ENCODE results near the gene ATE1.
"Not testable (repeated sequence)": the region's sequence is repeated elsewhere in the genome, so short reads cannot be mapped to it uniquely, and the experiment has no call there.

The ATE1 gene

DNA sequence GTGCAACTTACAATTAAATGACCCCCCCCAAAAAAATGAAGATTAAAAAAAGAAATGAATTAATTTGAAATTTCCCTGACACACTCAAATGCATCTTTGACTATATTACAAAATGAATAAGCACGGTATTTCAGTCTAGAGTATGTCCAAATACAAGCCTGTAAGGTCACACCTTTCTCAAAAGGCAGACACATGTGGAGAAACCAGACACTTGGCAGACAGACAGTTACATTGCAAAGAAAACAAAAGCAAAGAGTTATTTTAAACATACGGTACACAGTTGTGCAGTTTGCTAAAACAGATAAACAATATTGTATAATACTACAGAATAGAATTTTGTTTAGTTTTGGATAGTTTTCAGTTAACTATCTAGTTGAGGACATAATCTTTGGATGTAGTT, 153.0 kb downstream of the ATE1 start:
- no peak for DNase-seq

DNA sequence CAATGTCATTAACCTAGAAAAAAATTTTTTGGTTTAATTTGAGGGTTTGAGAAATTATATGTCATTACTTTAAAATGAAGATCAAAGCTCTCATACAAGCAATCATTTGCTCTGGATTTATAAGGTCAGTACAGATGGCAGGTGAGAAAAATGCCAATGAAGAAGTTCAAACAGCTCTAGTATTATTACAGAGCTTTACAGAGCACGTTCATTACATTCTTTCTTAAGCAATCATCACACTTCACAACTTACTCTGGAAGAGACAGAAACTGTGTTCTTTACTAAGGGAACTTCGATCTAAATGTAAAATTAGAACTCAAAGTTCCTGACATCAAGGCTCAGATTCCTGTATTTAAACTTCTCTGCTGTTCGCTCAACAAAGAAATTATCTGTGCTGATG, 153.4 kb downstream of the ATE1 start:
- no peak for DNase-seq

DNA sequence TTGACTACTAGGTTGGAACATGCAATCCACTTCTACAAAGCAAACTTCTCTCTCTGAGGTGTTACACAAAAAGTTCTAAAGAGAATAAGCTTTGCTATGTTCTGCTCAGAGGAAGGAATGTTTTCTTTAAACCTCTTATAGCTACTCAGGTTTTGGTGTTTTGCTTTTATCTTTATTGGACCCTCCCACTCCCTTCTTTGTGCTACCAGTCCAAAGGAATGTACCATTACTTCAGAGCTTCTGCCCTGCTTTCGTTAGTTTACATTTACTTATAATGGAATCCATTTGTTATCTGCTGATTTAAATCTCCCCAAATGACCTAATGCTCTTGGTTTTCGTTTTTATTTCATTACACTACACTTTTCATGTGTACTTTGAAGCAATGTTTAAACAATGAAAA, 154.9 kb downstream of the ATE1 start:
- no peak for DNase-seq

DNA sequence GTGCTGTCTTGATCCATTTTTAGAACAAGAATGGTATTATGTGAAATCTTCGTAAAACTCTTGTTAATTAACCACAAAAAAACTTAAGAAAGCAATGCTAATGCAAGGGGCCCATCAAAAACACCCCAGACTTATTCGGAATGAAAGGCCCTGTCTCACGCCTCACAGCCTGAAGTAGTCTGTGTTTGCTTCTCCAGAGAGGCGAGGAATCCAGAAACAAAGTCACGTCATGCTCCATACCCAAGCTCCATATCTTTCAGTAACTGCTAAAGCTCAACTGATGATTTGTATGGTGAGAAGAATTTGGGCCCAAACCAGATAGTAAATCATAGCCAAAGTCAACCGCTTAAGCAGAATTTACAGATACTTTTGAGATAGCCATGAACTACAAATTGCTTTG, 155.4 kb downstream of the ATE1 start:
- DNase-seq: no peak

DNA sequence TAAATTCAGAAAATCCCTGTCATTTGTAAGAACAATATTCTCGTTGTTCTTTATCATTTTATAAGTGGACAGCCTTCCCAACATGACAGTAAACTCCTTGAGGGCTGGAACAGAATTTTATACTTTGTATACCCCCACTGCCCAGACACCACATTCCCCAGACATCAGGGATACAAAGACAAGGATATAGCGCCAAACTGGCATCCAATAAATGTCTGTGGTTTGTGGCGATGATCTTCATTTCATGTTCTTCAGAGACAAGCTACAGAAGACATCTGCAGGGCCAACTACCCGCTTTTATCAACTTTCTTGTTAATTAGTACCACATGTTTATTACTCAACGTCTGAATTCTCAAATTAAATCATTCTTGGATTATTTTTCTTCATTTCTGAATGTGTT, 155.9 kb downstream of the ATE1 start:
- DNase-seq: no peak

DNA sequence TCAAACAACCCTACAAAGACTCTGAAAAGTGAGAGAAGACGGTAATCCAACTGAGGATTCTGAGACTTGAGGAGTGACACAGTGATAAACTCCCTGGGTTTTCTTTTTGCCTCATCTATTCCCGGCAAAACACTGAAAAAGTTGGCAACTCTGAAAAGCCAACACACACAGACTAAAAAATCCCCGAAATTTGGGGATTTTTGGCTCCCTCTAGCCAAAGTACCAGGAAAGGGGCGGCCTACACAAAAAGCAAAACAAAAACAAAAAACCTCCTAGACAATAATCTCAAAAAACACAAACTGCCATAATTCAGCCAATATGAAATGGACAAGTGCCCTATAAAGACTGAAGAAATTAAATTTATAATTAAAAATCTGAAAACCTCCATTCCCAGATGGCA, 161.4 kb downstream of the ATE1 start:
- no peak for DNase-seq

DNA sequence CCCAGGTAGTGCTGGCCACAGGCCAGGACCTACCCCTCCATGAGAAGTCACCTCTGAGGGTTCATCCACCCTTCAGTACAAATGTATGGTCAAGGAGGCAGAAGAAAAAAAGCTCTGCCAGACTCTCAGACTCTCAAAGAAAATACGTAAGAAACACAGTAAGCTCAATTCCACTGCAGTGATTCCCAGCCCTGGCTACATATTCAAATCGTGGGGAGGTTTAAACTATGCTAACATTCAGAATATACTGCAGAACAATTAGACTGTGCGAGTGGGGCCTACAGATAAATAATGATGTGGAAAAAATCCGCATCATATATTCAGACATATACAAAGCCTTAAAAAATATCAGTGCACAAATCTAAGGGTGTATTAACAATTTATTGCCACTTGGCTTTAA, 162.6 kb downstream of the ATE1 start:
- no peak for DNase-seq

DNA sequence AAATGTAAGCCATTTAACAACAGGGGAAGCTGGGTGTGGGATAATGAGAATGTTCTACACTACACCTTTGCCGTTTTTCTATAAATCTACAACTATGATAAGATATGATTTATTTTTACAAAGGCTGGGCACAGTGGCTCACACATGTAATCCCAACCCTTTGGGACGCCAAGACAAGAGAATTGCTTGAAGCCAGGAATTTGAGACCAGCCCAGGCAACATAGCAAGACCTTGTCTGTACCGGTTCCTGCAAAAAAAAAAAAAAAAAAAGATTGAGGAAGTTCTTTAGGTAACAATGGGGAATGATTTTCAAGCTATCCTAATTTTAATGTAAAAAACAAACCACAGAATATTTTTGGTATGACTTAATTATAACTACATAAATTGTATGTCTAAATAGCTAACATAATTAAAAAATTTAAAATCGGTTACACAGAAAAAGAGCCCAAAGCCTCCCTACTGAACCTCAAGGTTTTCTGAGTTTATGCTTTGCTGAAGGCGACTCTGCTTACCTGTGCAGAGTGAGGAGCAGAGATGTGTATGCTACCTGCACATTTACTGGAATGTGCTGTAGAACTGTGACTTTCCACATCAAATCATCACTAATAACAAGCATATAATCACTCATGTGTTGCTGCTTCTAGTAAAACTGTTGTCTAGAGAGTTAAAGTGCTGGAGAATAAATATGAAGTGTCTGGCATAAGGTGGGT, 163.4 kb downstream of the ATE1 start:
- DNase-seq: no peak

DNA sequence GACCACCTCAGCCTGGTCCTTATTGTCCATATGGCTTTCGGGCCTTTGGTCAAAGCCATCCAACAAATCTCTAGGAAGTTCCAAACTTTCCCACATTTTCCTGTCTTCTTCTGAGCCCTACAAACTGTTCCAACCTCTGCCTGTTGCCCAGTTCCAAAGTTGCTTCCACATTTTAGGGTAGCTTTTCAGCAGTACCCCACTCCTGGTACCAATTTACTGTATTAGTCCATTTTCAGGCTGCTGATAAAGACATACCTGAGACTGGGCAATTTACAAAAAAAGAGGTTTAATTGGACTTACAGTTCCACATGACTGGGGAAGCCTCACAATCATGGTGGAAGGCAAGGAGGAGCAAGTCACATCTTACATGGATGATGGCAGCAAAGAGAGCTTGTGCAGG, 170.6 kb downstream of the ATE1 start:
- not testable (repeated sequence) for DNase-seq

DNA sequence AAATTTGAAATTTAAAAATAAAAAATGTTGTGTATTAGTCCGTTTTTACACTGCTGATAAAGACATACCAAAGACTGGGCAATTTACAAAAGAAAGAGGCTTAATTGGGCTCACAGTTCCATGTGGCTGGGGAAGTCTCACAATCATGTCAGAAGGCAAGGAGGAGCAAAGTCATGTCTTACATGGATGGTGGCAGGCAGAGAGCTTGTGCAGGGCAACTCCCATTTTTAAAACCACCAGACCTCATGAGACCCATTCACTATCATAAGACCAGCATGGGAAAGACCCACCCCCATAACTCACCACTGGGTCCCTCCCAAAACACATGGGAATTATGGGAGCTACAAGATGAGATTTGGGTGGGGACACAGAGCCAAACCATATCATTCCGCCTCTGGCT, 172.3 kb downstream of the ATE1 start:
- not testable (repeated sequence) for DNase-seq

DNA sequence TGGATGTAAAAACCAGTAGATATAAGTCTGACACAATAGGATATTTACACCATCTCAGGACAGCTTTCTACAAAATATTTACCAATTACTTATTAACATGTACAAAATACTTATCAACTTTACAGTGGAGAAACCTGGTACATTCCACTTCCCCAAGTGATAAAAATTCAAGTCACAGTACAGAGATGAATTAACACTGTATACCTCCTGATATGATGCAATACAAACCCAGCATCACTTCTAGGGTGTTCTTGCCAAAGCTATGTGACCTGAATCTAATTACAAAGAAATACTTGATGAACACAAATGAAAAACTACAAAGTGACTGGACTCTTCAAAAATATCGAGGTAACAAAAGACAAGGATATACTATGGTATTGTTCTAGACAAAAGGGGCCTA, 173.2 kb downstream of the ATE1 start:
- DNase-seq: no peak

DNA sequence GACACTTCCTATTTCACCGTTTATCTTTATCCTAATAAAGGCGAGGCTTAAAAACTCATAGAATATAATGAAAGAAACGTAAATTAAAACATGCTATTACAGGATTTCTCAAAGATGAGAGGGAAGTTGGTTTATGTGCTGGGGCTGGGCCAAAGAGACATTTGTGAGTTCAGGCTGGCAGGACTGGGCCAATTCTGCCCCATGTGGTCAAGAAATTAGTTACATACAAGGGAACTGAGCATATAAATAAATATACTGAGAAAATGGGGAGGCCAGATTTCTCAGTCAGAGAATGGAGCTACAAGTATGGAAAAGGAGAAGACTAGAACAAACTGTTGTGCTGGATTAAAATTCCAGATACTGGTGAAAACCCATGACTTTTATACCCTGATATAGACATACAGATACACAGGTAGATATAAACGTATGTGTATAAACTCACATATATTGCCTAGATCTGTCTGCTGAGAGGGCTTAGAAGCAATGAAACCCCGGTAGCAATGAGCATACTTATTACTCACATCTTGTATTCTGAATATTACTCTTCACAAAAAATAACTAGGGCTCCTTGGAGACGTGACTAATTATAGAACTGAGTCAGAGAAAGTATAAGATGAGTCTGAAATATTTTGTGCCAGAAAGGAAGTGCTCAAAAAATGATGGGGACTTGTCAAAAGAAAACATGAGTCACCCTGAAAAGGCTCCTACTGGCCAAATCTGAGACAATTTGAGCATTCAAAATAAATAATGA, 173.9 kb downstream of the ATE1 start:
- no peak for DNase-seq

DNA sequence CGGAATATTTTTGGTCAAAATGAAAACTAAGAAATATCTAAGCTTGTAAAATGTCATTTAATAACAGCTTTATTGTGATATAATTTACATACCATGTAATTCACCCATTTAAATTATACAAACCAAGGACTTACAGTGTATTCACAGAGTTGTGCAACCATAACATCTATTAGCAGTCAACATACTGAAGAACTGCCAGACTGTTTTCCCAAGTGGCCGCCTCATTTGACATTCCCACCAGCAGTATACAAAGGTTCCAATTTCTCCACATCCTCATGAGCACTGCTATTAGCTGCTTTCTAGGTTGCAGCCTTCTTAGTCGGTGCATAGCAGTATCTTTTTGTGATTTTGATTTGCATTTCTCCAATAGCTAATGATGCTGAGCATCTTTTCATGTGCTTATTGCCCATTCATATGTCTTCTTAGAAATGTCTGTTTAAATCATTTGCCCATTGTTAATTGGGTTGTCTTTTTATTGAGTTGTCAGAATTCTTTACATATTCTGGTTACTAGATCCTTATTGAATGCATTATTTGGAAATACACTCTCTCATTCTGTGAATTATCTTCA, 176.6 kb downstream of the ATE1 start:
- no peak for DNase-seq

DNA sequence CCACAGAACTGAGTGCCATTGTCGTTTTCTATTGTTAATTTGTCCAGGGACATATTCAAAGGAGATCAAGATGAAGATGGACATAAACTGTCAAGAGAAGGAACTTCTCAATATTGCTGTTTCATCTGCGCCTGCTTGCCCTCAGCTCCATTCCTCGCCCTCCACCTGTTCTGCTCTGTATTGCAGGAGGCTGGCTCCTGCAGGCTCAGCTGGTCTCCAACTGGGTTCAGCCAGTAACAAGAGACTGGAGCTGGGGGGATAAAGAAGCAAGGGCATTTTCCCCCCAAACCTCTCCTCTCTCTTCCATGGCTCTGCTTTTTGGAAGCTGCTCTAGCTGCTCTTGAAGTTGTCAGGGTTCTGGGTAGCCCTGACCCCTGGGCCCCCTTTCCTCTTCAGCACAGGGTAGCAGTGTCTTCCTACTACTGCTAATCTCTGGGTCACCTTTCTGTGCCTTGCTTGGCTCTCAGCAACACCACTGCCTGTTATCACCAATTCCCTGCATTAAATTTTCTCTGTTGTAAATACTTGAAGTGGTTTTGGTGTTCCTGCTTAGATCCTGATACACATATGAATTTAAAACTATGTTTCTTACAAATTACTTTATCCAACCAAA, 180.6 kb downstream of the ATE1 start:
- no peak for DNase-seq

DNA sequence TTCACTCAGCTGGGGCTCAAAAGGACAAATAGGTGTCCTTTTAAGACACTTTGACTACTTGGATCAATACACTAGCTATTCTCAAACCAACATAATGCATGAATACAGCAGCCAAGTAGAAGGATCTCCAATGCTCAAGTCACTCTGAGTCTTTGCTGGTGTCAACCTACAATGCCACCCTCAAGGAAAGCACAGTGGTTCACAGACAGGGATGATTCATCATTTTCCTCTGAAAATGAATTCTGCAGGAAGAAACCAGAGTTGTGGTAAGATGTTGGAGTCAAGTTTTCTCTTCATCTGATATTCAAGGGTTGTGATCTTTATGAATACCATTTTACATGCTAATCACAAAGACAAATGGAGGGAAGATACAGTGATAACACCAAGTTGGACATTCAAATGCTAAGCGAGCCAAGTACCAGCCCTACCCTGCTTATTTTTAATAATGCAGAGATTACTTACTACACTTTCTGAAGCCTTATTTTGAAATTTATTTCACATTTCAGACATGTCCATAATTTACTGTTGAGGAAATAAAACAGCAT, 186.5 kb downstream of the ATE1 start:
- DNase-seq: no peak

DNA sequence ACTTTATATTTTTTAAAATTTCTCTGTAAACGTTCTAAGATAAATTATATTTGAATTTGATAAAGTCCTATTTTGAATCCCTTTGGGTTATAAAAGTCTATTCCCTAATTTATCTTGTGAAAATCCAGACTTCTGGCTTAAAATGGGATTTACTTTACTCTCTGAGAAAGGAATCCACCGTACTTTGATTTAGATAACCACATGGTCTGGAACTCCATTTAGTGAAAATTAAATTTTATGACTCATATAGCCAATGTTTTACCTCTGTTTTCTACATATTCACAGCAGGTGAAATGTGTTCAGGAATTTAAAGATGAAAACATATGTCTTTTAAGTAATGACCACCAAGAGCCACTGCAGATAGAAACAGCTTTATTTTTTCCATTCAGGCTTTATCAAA, 187.8 kb downstream of the ATE1 start:
- no peak for DNase-seq

DNA sequence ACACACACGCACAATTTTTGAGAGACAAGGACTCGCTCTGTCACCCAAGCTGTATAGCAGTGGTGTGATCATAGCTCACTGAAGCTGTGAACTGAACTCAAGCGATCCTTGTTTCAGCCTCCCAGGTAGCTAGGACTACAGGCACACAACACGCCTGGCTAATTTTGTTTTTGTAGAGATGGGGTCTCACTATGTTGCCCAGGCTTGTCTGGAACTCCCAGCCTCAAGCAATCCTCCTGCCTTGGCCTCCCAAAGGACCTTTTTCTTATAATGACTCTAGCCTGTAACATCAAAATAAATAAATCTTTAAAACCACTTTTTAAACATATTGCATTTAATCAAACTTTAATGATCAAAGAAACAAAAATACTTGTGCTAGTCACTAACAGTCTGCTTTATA, 188.7 kb downstream of the ATE1 start:
- no peak for DNase-seq

DNA sequence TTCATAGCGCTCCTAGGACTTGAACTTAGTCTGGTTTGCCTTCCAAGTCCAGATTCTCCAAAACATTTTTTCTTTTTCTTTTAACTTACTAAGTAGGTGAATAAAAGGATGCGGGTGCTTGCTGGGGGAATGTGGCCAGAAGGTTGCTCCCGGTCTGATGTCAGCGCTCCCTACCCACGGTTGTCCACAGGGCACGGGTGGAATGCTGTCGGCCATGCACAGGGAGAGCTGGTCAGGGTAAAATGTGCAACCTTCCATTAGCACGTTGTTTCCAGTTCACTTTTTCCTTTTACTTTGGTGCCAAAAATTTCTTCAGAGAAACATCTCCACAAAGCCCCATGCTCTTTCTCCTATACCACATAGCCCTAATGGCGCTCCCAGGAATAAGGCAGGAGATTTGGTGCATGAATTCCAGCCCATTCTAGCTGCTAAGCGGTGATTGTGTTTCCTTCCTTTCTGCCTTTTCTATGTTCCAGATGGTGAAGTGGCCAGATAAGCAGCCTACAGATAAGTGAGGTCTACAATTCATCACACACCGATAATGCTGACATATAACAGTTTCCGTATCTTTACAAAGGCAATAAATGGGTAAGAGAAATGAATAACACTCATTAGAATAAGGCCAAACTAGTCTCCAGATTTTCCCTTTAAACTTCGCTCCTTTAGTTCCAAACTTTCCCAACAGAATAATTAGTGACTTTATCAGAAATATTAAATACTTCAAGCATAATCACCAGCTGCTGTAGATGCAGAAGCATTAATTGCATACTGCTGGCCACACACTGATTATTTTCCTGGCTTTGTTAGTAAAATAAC, 191.3 kb downstream of the ATE1 start:
- no peak for DNase-seq

DNA sequence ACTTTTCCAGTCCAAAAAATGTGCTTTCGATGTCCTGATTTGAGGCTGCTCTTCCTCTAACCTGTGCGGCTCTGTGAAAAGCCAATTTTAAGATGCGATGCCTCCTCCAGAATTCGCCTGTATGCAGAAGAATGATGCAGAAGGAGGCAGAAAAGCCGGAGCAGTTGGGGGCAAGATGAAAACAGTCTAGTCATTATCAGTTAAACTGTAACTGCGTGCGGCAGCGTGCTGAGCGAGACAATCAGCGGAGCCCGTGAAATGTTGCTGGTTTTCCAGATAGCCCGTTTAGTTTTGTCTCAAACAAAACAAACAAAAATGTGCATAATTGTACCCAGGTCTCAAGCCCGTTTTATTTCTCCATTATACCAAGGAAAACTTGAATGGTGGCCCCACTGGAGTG, 192.6 kb downstream of the ATE1 start:
- no peak for DNase-seq

DNA sequence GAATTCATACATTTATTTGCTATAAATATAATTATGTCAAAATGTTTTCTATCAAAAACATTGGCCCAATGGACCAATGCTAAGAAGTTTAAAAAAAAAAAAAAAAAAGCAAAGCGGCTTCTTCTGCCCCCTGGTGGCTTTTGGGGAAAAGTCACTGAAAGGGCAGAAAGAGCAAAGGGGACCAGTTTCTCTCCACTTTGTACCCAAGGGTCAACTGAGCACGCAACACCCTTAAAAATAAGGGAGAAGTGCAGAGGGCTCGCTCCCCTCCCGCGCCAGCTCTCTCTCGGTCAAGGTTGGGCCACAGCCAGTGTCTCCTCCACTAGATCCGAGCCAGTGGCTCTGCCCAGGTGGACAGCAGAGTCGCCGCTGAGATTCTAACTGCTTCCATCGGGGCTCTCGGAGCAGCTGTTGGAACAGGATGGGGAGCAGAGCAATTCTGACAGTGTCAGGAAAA, 193.2 kb downstream of the ATE1 start:
- no peak for DNase-seq

DNA sequence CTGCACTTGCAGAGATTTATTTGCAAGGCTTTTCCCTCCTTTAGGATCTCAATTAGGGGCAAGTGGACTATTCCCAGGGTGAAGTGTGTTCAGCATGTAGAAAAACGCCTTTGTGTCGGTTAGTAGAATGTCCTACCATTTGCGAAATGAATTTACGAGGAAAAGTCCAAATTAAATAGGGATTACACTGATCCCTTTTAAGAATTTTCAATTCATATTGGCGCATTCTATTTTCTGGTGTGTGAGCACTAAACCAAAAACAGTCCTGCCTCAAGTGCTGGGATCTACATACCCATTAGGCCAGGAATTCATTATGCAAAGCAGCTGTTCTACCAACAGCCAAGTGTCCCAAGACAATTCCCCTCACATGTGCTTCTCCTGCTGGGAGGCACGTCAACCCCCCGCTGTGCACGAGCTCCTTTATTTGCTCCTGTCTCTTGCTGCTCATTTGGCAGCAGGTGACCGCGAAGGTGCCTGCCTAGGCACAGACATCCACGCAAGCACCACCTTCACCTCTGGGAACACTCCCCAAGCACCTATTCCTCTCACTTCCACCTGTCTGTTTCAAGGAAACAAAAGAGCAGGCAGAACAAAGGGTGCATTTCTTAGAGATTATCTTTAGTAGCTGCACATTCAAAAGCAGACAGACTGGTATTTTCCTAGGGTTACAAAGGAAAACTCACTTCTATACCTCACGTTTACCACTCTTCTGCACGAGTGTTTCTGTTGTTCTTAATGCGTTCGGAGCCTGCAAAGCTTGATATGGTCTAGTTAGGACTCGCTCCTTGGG, 195.0 kb downstream of the ATE1 start:
- no peak for DNase-seq

DNA sequence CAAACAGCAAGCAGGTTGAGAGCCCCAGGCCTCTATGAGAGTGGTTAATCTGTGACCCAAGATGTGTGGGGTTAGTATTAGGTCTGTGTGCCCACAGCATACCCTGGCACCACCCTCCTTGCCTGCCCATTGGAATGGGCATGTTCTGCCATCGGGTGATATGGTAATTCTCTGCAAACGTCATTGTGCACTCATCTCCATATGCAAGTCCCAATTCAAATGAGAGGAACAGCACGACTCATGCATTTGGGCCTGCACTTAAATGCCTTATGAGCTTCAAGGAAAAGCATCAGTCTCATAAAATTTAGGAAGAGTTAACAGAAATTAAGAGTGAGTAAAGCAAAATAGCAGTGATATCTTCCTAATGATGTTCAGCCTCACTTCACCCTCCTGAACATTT, 195.7 kb downstream of the ATE1 start:
- DNase-seq: no peak

All from activated CD4-positive, CD25-positive, alpha-beta regulatory T cell (primary cell).